Epidermal melanocyte (primary cell): ENCODE results near the gene CXCL5.
"Not testable (repeated sequence)": the region's sequence is repeated elsewhere in the genome, so short reads cannot be mapped to it uniquely, and the experiment has no call there.

Experiments
- DNase-seq: peaks from one replicate; pipeline ENCODE4 v3.0.0; 2011; ENCODE audit warnings: low spot score; ENCODE audit not compliant: insufficient read length

Gene CXCL5

DNA sequence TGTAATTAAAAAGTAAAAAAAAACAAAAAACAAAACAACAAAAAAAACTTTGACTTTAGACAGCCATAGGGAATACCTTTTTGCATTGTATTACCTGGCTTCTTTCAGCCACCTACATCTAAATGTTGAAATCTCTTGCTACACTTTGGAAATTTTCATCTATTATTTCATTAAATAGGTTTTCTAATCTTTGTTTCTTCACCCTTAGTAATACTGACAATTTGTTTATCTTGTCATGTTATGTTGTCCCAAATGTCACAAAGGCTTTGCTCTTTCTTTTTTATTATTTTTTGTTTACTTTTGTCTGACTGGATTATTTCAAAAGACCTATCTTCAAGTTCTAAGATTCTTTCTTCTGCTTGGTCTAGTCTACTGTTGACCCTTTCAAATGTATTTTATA lies 24.1 kb downstream of the CXCL5 start:
- no peak for DNase-seq

DNA sequence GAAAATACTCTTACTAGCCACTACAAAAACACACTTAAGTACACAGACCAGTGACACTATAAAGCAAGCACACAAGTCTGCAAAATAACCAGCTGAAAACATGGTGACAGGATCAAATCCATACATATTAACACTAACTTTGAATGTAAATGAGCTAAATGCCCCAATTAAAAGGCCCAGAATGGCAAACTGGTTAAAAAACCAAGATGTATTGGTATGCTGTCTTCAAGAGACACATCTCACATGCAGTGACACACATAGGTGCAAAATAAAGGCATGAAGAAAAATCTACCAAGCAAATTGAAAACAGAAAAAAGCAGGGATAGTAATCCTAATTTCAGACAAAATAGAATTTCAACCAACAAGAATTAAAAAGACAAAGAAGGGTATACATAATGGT lies 27.5 kb downstream of the CXCL5 start:
- DNase-seq, result no peak

DNA sequence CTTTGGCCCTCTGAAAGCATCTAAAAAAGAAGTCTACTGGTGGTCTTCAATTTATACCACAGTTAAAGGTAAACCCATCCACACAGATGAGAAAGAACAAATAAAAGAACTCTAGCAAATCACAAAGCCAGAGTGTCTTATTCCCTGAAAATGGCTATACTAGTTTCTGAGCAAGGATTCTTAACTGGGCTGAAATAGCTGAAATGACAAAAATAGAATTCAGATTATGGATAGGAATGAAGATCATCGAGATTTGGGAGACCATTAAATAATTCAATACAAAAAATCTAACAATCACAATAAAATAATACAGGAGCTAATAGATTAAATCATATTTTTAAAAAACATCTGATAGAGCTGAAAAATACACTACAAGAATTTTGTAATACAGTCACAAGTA lies 28.5 kb downstream of the CXCL5 start:
- DNase-seq, result no peak

DNA sequence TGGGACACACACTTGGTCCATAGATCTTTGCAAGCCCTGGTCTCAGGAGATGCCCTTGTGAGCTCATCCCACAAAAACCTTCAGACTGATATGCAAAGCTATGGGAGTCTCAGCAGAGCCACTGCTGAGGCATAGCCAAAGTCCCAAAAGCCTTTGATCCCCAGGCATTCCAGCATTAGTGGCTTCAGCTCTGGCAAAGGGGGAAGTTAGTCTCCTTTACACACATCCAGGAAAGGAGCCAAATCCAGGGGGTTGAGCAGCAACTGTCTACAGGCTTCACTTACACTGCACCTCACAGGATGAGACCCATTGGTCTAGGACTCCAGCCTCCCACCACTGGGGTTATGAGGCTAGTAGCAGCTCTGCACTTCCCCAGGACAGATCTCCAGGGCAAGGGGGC lies 30.6 kb downstream of the CXCL5 start:
- DNase-seq, result no peak

DNA sequence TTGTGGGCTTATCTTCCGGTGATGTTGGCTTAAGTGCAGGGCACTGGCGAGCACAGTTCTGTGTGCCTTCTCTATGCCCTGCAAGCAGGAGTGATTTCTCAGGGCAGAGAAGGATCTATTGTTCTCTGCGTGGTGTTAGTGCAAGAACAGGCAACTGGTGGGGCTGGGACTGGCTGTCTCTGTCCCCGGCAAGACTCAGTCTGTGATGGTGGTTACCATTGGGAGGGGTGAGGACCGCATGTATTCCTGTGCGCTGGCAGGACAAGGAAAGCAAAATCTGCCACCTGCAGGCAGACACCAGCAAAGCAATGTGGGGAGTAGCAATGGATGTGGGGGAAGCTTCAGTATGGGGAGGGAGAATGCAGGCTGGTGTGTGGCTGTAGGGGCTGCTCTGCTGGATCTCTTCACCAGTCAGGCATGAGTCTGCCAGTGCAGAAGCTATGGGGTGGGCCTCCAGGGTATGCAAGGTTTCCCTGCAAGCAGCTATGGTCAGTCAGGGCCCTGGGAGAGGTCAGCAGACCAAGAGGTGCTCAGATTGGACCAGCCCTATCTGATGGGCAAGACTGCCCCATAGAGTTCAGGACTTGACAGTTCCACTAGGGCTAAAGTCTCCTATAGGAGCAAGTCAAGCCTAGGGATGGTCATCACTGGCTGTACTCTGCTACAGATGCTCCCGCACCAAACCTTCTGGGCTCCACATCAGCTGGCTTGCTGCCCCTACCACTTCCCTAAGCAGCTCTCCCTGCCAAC lies 33.4 kb downstream of the CXCL5 start:
- DNase-seq, result no peak

DNA sequence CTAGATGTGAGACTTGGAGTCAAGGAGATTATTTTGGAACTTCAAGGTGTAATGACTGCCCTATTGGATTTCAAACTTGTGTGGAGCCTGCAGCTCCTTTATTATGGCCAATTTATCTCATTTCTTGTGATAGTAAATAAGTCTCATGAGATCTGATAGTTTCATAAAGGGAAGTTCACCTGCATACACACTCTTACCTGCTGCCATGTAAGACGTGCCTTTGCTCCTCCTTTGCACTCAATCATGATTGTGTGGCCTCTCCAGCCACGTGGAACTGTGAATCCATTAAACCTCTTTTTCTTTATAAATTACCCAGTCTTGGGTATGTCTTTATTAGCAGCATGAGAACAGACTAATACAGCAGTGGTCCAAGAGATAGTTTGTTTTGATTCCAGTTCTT lies 35.8 kb downstream of the CXCL5 start:
- no peak for DNase-seq

DNA sequence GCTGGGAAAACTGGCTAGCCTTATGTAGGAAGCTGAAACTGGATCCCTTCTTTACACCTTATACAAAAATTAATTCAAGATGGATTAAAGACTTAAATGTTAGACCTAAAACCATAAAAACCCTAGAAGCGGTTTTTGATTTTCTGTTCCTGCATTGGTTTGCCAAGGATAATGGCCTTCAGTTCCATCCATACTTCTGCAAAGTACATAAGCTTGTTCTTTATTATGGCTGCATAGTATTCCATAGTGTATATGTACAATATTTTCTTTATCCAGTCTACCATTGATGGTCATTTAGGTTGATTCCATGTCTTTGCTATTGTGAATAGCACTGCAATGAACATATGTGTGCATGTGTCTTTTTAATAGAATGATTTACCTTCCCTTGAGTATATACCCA lies 39.4 kb downstream of the CXCL5 start:
- DNase-seq, result not testable (repeated sequence)

DNA sequence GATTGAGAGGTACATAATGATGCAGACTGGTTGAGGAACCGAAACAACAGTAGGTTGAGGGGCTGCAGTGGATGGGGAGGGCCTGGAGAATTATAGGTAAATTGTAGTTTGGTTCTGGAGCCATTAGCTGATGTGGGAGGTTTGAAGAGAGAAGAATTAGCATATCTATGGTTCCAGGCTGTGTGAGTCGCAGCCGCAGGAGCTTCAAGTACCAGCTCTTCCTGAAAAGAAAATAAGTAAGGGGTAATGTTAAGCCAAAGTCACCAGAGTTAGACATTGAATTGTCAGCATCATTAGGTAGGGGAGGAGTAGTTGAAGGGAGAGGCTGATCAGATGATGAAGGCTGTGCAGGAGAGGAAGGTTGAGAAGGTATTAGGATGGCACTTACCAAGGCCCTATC lies 46.1 kb downstream of the CXCL5 start:
- no peak for DNase-seq

DNA sequence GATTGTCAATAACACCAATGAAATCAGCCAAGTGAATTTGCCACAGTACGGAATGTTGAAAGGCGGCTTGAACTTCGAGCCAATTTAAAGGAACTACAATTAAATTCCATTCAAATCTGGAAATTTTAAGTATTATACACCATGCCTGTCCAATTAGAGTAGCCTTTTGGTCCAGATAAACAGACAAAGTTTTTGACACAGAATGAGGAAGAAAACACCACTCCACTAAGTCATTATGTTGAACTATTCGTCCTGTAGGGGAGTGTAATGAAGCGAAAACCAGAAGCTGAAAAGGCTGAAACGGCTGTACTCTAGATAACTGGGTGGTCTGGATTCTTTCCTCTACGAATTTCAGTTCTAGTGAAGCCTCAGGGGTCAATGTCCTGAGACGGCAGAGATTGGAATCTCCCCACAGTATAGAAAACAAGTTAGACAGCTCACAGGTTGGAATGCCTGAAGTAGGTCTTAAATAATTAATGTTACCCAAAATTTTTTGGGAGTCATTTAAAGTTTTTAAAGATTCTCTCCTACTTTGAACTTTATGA lies 48.0 kb downstream of the CXCL5 start:
- not testable (repeated sequence) for DNase-seq

DNA sequence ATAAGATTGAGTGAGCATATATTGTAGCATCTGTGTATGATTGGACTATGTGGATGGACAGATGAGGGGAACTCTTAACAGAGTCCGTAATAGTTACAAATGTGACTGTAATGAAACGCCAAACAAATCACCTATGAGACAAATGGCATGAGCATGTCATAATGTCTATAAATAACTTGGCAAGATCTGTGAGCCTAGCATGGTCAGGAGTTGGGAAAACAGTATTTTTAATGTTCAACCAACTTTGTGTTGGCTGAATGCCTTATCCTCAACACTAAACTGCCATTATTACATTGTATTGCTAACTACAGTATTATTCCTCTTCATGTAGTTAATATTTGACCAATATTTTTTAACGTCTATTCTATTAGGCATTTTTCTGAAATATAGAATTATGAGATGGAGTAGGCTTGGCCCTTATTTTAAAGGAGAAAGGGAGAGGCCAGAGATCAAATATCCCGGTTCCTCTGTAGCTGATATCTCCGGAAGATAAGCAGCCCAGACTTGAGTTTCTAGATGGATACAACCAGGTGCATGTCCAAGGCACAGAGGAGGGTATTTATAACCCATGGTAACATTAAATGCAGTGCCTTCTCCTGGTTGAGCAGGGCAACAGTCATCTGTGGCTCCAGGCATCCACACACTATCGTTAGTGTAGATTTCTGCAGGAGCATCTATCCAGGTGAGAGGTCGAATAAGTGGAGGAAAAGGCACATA lies 49.3 kb downstream of the CXCL5 start:
- no peak for DNase-seq

DNA sequence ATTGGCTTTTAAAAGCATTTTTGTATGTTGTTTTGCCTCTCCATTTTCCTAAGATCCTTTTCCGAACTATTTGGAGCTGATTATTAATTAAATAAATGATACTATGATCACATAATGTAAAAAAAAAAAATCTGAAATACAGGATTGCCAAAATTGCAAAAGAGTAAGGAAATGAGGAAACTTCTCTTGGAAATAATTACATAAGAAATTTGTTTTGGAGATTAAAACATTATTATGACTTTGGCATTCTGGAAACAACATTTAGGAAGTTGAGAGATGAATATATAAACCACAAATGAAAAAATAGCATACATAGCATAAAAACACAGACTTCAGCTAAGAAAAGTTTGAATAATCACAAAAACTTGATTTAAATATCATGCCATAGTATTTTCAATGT lies 50.2 kb downstream of the CXCL5 start:
- DNase-seq, result no peak

DNA sequence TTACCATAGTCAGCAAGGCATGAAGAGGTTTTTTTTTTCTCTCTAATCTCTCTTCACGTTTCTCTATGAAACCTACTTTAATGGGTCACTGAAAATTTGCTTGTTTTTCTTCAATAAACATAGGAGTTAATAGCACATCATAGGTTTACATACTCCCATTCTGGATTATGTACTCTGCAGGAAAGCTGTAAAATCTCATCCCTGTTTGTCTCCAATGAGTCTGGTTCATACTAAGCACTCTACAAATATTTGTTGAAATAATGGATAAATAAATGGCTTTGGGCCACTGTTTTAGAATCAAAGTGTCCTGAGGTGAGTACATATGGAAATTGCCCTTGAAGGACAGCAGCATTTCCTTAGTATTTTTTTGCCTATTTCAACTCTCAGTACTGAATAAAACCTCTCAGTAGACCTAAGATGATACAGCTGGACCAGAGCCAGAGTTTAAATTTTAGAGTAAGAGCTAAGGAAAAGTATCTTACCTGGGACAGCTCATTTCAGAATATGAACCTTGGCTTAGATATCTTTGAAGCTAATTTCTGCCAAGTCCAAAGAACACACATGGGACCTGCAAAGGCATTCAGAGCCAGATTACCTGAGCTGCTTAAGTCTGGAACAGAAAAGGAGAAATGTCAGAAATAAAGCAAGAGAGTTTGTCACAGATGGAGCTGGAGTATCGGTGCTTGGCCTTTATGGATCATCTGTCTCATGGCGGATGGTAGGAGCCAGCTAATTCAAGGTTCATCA lies 51.1 kb downstream of the CXCL5 start:
- DNase-seq, result no peak

DNA sequence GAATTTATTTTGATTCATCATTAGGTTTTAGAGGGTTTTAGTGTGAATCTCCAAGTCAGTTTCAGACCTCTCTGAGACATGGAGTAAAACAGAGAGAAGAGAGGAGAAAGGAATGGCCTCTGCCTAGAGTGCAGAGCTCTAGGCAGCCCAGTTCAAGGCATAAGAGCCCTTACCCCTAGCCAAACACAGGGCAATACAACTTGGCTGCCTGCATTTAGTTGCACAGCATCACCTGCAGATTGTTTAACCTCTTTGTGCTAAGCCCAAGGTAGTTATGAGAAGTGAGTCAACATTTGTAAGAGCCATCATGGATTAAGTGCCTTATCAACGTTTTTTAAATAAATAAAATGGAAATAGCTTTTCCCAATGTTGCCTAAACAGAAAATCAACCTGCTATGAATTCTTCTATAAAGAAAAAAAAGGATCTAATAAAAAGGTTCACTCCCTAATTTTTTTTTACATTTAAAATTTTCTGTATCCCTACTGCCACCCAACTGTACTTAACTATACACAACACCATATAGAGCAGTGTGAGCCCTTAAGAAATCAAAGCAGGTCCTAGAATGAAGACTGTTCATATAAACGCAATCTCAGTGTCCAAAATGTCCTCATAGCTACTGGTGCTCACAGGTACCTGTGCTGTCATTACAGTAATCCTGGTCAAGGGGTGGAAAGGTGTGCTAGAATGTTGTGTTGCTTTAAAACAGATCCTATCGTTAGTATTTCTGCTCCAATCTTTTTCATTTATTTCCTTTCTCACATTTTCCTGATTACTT lies 52.6 kb downstream of the CXCL5 start:
- DNase-seq, result no peak
